Right lobe of liver (tissue), 6 donors: ENCODE measurements around the gene PNPLA7. TPM values are rescaled to one million over a fixed set of nuclear protein-coding genes. Genes with fewer than 3 reads are reported as not detected.
A peak's percentile ranks its signal among the peaks of the same experiment; 100 is the strongest.
"Not testable (repeated sequence)": the region's sequence is repeated elsewhere in the genome, so short reads cannot be mapped to it uniquely, and the experiment has no call there.

ENCODE experiments used
- ATAC-seq, 4 donors: fragments of 200-7000 bp; cut with Tn5 transposase; one replicate each; pipeline ENCODE4 v1.9.1; 2020; ENCODE audit warnings: mild to moderate bottlenecking in 4 of 4, moderate library complexity in 4 of 4
- DNase-seq, 3 donors: peaks; one replicate each; pipeline ENCODE4 v3.0.0-alpha.2; 2020
- H3K27ac ChIP-seq, 3 donors: fragments of 200-600 bp; one replicate each; pipeline ENCODE4 v1.8.0; 2022
- H3K27me3 ChIP-seq, 2 donors: fragments of 200-600 bp; one replicate each; pipeline ENCODE4 v1.8.0; 2022
- H3K36me3 ChIP-seq, 4 donors: fragments of 200-600 bp; sonication (generic) in 1 of 4; one replicate each; pipeline versions ENCODE4 v1.5.1 to v1.8.0; 2017 to 2022; ENCODE audit warnings: control low read depth in 1 of 4
- H3K4me1 ChIP-seq, 4 donors: fragments of 200-600 bp; sonication (generic) in 1 of 4; one replicate each; pipeline versions ENCODE4 v1.5.1 to v1.8.0; 2017 to 2022; ENCODE audit warnings: control low read depth in 1 of 4
- H3K4me3 ChIP-seq, 3 donors: fragments of 200-600 bp; one replicate each; pipeline ENCODE4 v1.8.0; 2022
- H3K9me3 ChIP-seq, 4 donors: fragments of 200-600 bp; sonication (generic) in 1 of 4; one replicate each; pipeline versions ENCODE4 v1.5.1 to v1.8.0; 2017 to 2022; ENCODE audit warnings: control low read depth in 1 of 4
- POLR2A ChIP-seq: fragments of 450-650 bp; IDR thresholded peaks from one replicate; pipeline ENCODE4 v1.6.1; 2017; ENCODE audit warnings: antibody characterized with exemption, mild to moderate bottlenecking
- WGBS: methylation state at CpG from one replicate; pipeline ENCODE4 v1.1.6; 2018; ENCODE audit warnings: low coverage, low lambda C conversion rate; ENCODE audit not compliant: insufficient coverage; ENCODE audit errors: missing lambda C conversion rate; 5-methylcytosine and 5-hydroxymethylcytosine counted together
- intact Hi-C, 2 donors: fragments of 100-400 bp; cut with DNase I; formaldehyde crosslinking; loops; one replicate each; pipeline versions ENCODE4 v1.11.2 to v1.14.1; 2022
- total RNA-seq, 6 experiments: library from RNA; depleted of rRNA in 2 of 6; stranded (reverse); fragments of >200 nt in 2 of 6; fragmentation: NEBNext Ultra II Directional in 3 of 6; extraction: Animal tissue kit (Norgen Biotek cat#: 25700) in 3 of 6; gene quantifications; one replicate each; pipeline versions ENCODE4 v1.1.0 to v1.2.4, GENCODE V29; 2016 to 2023
- TF ChIP-seq, protein P1 (sequence below), 4 donors: fragments of 200-600 bp in 3 of 4; fragments of 450-650 bp in 1 of 4; IDR thresholded peaks; one replicate each; pipeline versions ENCODE4 v1.5.1 to v1.8.0; 2016 to 2022; ENCODE audit warnings: antibody characterized with exemption in 4 of 4, mild to moderate bottlenecking in 2 of 4
- donor health status: DM: no; HTN: yes; CAD: no.
- donor health status: DM: no; HTN: no; CAD: no.
- donor health status: DM: no; HTN: no; CAD: no.
- donor health status: DM: no; HTN: yes; CAD: no.
- donor health status: DM: no; HTN: yes; CAD: no.

Gene PNPLA7
- total RNA-seq, 6 experiments from 2014 or later = 3.9 to 15.6 (median 7.4) TPM

DNA sequence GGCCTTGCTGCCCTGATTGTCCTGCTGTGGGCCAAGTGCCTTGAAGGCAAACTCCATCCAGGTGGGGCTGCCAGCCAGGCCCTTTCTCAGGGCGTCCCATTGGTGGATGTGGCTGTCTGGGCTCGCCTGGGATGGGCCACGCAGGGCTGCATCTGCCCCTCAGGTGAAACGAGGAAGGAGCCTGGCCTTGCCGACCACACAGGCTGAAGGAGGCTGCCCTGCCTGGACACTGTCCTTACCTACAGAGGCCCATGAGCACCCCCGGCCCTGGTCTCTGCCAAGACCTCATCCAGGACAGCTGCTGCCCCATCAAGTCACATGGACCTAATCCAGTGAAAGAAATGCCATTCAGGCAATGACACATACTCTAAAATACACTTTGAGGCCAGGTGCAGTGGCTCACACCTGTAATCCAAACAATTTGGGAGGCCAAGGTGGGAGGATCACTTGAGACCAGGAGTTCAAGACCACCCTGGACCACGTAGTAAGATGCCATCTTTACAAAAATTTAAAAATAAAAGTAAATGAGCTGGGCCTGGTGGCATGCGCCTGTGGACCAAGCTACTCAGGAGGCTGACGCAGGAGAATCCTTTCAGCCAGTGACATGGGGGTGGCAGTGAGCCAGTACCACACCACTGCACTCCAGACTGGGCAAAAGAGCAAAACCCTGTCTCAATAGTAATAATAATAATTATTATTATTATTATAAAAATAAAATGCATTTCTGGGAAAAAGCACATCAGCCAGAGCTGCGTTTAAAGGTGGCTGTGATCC is 33.9 kb downstream of the PNPLA7 start:
- Histone ChIP-seq H3K27me3 (no peaks in the 10 kb centered on the region), H3K4me1 (no peaks in the 10 kb centered on the region), H3K36me3 (peaks cover 0 to under 1% (median 0%) of the 10 kb centered on the region in 4 donors), H3K27ac (no peak overlapping the region), H3K4me3 (no peak overlapping the region), H3K9me3 (no peaks in the 10 kb centered on the region)
- no peak for DNase-seq
- WGBS = 95% methylated on average over 4 of the region's 10 CpGs
- intact Hi-C loops = no loop called here
- TF ChIP-seq POLR2A = no peak
- TF ChIP-seq, protein P1, sequence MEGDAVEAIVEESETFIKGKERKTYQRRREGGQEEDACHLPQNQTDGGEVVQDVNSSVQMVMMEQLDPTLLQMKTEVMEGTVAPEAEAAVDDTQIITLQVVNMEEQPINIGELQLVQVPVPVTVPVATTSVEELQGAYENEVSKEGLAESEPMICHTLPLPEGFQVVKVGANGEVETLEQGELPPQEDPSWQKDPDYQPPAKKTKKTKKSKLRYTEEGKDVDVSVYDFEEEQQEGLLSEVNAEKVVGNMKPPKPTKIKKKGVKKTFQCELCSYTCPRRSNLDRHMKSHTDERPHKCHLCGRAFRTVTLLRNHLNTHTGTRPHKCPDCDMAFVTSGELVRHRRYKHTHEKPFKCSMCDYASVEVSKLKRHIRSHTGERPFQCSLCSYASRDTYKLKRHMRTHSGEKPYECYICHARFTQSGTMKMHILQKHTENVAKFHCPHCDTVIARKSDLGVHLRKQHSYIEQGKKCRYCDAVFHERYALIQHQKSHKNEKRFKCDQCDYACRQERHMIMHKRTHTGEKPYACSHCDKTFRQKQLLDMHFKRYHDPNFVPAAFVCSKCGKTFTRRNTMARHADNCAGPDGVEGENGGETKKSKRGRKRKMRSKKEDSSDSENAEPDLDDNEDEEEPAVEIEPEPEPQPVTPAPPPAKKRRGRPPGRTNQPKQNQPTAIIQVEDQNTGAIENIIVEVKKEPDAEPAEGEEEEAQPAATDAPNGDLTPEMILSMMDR (IDR thresholded peaks at IDR 0.05) = no peak
- peak in 1 of 4 donors; percentile 6 for ATAC-seq

DNA sequence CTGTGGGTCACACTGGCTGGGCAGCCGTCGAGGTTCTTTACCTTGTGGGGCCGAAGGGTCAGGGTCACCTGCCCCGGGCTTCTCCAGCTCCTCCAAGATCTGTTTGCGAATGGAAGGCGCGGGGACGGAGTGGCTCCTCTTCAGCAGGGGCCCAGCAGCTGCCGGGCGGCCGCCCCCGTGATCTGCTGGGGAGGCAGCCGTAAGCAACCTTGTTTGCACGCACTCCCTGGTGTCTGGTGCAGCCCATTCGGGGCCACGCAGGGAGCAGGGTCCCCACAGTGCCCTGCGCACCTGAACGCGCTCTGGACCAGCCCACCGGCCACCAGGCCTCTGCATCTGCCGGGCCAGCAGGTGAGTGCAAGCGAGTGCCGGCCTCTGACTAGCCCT is 34.9 kb downstream of the PNPLA7 start:
- WGBS = no CpG with 5 or more reads among the region's 23 CpGs
- DNase-seq (no peak), ATAC-seq (peak in 1 of 4 donors; percentile 45)
- Histone ChIP-seq H3K4me3 (no peak overlapping the region), H3K4me1 (no peaks in the 10 kb centered on the region), H3K9me3 (no peaks in the 10 kb centered on the region), H3K27ac (no peak overlapping the region), H3K36me3 (no peaks in the 10 kb centered on the region), H3K27me3 (no peaks in the 10 kb centered on the region)
- intact Hi-C loops = no loop called here
- TF ChIP-seq POLR2A = no peak
- TF ChIP-seq, protein P1 (IDR thresholded peaks at IDR 0.05) = no peak

DNA sequence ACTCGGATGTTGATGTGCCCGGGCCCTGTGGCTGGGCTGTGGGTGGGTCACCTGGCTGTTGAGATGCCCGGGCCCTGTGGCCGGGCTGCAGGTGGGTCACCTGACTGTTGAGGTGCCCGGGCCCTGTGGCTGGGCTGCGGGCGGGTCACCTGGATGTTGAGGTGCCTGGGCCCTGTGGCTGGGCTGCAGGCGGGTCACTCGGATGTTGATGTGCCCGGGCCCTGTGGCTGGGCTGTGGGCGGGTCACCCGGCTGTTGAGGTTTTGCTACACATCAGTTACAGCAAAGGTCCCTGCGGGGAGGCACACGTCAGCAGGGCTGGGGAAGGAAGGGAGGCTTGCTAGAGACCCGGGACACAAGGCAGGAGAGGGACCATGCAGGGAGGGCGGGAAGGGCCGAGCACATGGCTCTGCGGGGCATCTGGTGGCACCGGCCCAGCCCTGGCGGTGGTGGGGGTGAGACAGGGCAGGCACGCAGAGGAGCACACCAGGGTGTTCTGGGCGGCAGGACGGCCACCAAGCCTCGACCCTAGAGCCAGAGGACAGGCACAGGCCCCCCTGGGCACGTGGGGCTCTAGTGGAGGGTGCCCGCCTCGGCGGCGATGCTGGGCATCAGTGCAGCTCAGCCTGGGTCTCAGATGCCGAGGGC is 35.4 kb downstream of the PNPLA7 start:
- intact Hi-C loops = no loop called here
- WGBS = no CpG with 5 or more reads among the region's 30 CpGs
- H3K36me3 ChIP-seq = no peaks in the 10 kb centered on the region
- no peaks in the 10 kb centered on the region for H3K9me3 ChIP-seq
- H3K27me3 ChIP-seq = no peaks in the 10 kb centered on the region
- no peak overlapping the region for H3K27ac ChIP-seq
- TF ChIP-seq, protein P1 (IDR thresholded peaks at IDR 0.05) = no peak
- no peak for TF ChIP-seq POLR2A
- ATAC-seq (peak in 1 of 4 donors; percentile 48), DNase-seq (no peak)
- H3K4me3 ChIP-seq = no peak overlapping the region
- no peaks in the 10 kb centered on the region for H3K4me1 ChIP-seq

DNA sequence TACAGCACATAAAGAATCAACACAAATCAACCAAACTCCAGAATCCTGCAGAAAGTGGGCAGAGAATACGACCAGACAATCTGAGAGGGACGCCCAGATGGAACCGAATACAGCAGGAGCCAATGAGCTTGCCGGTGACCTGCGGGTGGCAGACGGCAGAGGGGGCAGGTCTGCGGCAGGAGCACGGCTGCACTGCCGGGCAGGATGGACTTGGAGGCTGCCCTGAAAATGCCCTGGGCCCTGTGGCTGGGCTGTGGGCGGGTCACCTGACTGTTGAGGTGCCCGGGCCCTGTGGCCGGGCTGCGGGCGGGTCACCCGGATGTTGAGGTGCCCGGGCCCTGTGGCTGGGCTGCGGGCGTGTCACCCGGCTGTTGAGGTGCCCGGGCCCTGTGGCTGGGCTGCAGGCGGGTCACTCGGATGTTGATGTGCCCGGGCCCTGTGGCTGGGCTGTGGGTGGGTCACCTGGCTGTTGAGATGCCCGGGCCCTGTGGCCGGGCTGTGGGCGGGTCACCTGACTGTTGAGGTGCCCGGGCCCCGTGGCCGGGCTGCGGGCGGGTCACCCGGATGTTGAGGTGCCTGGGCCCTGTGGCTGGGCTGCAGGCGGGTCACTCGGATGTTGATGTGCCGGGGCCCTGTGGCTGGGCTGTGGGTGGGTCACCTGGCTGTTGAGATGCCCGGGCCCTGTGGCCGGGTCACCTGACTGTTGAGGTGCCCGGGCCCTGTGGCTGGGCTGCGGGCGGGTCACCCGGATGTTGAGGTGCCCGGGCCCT is 36.2 kb downstream of the PNPLA7 start:
- WGBS = 76% methylated on average over 4 of the region's 42 CpGs
- H3K4me1 ChIP-seq, H3K4me3 ChIP-seq, intact Hi-C loops, H3K9me3 ChIP-seq, ATAC-seq, H3K27me3 ChIP-seq, H3K27ac ChIP-seq, DNase-seq, H3K36me3 ChIP-seq: not testable (repeated sequence)

DNA sequence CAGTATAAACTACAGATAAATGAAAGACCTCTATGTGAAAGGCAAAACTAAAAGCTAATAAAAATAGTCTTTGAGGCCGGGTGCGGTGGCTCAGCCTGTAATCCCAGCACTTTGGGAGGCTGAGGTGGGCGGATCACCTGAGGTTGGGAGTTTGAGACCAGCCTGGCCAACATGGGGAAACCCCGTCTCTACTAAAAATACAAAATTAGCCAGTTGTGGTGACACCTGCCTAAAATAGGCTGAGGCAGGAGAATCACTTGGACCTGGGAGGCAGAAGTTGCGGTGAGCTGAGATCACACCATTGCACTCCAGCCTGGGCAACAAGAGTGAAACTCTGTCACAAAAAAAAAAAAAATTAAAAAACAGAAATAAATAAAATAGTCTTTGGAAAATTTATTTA is 37.1 kb downstream of the PNPLA7 start:
- 96% methylated on average over 5 of the region's 5 CpGs for WGBS
- H3K4me3 ChIP-seq, intact Hi-C loops: not testable (repeated sequence)

More for the DNA sequence above, 37.1 kb downstream of the PNPLA7 start:
- DNase-seq, H3K27me3 ChIP-seq, H3K4me1 ChIP-seq, ATAC-seq, H3K36me3 ChIP-seq, H3K9me3 ChIP-seq, H3K27ac ChIP-seq: not testable (repeated sequence)
